GM12801 (cell line): ENCODE results near the gene E2F7.

Experiments
- TF ChIP-seq, protein P1 (sequence below): IDR thresholded peaks from one replicate; pipeline ENCODE4 v1.5.1; 2011; ENCODE audit warnings: control low read depth; ENCODE audit not compliant: insufficient read length; ENCODE audit errors: extremely low read depth

The E2F7 gene

DNA sequence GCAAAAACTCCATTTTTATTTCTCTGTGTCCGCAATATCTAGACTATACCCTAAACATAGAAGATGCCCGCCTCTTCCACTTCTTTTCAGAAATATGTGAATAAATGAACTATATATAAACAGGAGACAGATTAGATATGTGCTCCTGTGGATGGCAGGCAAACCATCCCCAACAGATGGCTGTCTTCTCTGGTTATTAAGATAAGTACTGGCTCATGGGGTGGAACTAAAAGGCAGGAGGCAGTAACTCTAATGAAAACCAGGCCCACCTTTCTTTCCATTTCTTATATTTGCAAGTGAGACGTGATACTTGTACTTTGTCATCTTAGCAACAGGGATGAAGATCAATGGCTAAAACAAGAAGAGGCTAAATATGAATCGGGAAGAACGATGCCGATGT is 20.2 kb downstream of the E2F7 start:
- TF ChIP-seq, protein P1, sequence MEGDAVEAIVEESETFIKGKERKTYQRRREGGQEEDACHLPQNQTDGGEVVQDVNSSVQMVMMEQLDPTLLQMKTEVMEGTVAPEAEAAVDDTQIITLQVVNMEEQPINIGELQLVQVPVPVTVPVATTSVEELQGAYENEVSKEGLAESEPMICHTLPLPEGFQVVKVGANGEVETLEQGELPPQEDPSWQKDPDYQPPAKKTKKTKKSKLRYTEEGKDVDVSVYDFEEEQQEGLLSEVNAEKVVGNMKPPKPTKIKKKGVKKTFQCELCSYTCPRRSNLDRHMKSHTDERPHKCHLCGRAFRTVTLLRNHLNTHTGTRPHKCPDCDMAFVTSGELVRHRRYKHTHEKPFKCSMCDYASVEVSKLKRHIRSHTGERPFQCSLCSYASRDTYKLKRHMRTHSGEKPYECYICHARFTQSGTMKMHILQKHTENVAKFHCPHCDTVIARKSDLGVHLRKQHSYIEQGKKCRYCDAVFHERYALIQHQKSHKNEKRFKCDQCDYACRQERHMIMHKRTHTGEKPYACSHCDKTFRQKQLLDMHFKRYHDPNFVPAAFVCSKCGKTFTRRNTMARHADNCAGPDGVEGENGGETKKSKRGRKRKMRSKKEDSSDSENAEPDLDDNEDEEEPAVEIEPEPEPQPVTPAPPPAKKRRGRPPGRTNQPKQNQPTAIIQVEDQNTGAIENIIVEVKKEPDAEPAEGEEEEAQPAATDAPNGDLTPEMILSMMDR = no peak

DNA sequence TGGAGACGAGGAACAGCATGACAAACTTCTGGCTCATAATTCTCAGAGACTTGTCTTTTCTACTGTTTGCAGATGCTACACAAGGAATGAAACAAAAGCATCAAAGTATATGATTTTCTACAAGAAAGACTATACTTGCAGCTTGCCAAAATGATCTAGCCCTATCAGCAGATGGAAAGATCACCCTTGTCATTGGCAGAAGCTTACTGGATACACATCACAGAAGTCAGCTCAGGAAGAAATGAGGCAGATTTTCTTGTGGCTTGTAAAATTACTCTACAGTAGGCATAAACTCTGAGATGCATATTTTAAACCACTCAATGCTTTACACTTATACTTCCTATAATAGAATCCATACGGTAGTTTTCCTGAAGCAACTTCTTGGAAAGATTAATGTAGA is 20.6 kb downstream of the E2F7 start:
- TF ChIP-seq, protein P1 = no peak

DNA sequence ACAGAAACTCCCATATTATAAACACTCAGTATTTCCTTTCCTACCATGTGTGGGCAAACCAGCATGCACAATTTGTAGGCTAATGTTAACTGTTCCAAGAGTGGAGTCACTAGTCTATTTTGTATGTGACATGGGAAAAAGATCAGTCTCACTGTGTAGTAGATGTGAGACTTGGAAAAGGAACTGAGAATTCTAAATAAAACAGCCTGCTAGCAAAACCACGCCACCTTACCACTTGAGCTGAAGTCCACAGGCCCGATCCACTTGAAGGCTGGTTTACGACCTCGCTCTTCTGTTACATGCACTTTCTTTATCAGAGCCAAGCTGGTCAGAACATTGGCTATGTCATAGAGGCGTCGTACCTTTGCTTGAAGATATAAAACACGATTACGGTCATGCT is 22.5 kb downstream of the E2F7 start:
- TF ChIP-seq, protein P1 = no peak

DNA sequence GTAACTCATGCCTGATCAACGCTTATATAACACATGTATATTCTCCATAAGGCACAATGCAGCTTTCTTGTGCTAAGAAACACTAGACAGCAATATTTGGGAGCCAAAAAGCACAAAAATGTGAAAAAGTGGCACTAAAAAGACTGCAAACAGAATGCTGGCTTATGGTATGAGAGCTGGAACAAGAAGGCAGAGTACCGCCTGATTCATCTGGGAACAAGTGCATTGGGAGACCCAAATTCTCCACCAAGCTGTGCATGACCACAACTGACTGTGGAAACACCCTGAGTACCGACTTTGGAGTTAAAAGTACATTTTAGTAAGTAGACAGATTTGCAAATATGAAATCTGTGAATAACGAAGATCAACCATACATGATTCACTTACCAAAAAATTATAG is 25.1 kb downstream of the E2F7 start:
- TF ChIP-seq, protein P1 = no peak

DNA sequence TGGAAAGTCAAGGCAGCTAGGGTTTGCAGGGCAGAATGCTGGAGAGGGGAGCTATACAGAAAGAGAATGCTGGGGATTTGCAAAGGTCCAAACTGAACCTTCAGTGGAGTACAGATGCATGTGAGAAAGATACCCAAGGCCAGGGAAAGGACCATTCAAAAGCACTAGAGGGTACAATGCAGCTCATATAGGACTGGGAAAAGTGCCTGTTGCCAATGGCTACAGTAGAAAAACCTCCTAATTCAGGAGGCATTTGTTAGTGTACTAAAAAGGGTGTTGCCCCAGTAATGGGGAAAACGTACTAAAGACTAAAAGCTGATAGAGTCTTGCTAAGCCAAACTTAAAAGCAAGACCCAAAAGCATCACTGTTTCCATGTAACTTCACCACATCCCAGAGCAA is 30.1 kb downstream of the E2F7 start:
- TF ChIP-seq, protein P1 = no peak

DNA sequence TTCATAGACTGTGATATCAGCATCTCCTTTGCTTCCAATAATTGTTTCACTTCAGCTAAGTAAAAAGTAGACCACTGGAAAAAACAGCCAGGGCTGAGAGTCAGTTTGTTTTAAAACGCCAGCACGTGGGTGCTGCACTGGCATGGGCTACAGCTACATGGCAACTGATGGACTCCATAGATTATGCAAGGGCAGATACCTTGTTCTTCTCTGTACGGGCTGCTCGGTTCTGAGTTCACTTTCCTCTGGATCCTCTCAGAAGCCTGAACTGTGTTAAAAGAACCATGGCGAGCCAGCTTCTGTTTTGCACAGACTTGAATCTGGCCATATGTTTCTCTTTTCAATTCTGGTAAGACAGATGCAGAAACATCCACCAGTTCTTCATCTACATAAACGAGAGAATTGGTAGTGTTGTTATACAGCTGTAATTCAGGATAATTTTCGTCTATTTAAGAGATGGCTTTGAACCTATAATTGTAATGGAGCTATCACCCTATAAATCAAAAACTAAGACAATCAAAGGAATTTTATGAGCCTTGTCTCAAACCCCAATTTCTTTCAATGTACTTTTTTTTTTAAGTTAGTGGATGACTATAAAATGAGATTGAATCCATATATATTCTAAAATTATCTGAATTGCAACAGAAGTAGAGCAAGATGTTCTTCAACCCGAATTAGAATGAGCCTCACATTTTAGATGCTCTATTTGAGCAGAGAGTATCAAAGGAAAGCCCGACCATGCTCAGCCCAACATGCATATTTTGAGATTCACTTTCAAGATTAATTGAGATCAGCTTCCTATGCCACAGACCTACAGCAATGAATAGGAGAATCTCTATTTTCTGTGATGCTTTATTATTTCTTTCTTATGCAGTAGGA is 31.5 kb downstream of the E2F7 start:
- TF ChIP-seq, protein P1 = no peak

DNA sequence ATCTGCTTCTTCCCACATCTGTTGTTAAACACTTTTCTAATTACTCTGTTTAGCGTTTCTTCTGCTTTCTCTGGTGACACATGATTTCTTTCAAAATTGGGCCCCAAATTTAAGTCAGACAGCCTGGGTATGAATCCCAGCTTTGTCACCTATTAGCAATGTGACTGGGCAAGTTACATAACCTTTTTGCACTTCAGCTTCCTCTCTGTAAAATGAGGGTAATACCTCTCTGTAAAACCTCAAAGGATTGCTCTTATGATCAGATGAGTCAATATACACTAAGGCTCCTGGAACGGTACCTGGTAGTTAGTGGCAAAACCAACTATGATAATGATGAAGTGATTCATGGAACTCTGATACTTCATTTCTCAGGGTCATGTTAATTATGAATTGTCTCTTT is 33.0 kb downstream of the E2F7 start:
- TF ChIP-seq, protein P1 = no peak
